K562 (cell line): ENCODE results near the gene SUPT20H. TPM values are rescaled to one million over a fixed set of nuclear protein-coding genes. Genes with fewer than 3 reads are reported as not detected.

Experiments used
- ATAC-seq: fragments of 200-7000 bp; cut with Tn5 transposase; 3 replicates; pipeline ENCODE4 v1.9.1; 2020; ENCODE audit warnings: moderate library complexity
- BruUV-seq: library from RNA; stranded (reverse); fragments of 400-500 nt; replicated peaks from 2 replicates; lab custom pipeline; 2021; lab: Mats Ljungman, UMichigan
- CTCF ChIA-PET: fragments of 300-600 bp; formaldehyde crosslinking; extraction: SDS; loops from one replicate; lab custom pipeline; 2021; ENCODE audit warnings: low intra/inter-chr PET ratio; lab: Yijun Ruan, JAX
- POLR2A ChIA-PET: fragments of 300-600, 350-650 bp; sonication (Branson Sonifier 250); formaldehyde crosslinking; extraction: SDS; loops from one replicate; lab custom pipeline; 2021; ENCODE audit warnings: antibody characterized with exemption, inconsistent platforms; lab: Yijun Ruan, JAX
- DNase-seq, 4 experiments: peaks; one replicate each; pipeline versions ENCODE4 v3.0.0 to v3.0.0-alpha.2; 2011 to 2018; ENCODE audit warnings: low spot score in 3 of 4, mixed read lengths in 3 of 4; ENCODE audit errors: extremely low read depth in 1 of 4
- FAIRE-seq: peaks from 2 replicates; lab custom pipeline; 2011; peaks lifted over from hg19 to GRCh38; lab: Jason Lieb, UNC
- H2AFZ ChIP-seq: 2 replicates; pipeline ENCODE4 v1.6.0; 2011; ENCODE audit warnings: low read depth, low read length, control low read depth, inconsistent platforms
- H3K27ac ChIP-seq: fragments of 200-600 bp; 3 replicates; pipeline ENCODE4 v1.8.0; 2011; ENCODE audit warnings: low read depth, mild to moderate bottlenecking, control low read depth, inconsistent platforms, low read length, moderate library complexity, mixed read lengths; ENCODE audit errors: extremely low read depth
- H3K27me3 ChIP-seq, 2 experiments: fragments of 300-600 bp in 1 of 2; 2 replicates in 1 of 2; 3 replicates in 1 of 2; pipeline versions ENCODE4 v1.6.0 to v1.8.0; 2011; ENCODE audit warnings: inconsistent platforms in 2 of 2, low read length in 2 of 2, mild to moderate bottlenecking in 1 of 2, mixed read lengths in 1 of 2, moderate library complexity in 1 of 2; ENCODE audit not compliant: control insufficient read depth in 2 of 2, insufficient read depth in 2 of 2
- H3K36me3 ChIP-seq: fragments of 300-600 bp; 3 replicates; pipeline ENCODE4 v1.8.0; 2011; ENCODE audit warnings: mild to moderate bottlenecking, low read length, inconsistent platforms; ENCODE audit not compliant: control insufficient read depth, insufficient read depth
- H3K4me1 ChIP-seq, 2 experiments: fragments of 200-600 bp in 1 of 2; replicated peaks in 1 of 2; 2 replicates in 1 of 2; 3 replicates in 1 of 2; pipeline versions ENCODE4 v1.5.1 to v1.8.0; 2011; ENCODE audit warnings: inconsistent platforms in 2 of 2, low read length in 2 of 2, mild to moderate bottlenecking in 1 of 2, mixed read lengths in 1 of 2, moderate library complexity in 1 of 2; ENCODE audit not compliant: control insufficient read depth in 2 of 2, insufficient read depth in 2 of 2
- H3K4me2 ChIP-seq: 2 replicates; pipeline ENCODE4 v1.6.1; 2011; ENCODE audit warnings: low read length, control low read depth, inconsistent platforms, mixed read lengths; ENCODE audit not compliant: insufficient read depth
- H3K4me3 ChIP-seq: fragments of 200-600 bp; sonication (generic), shearing (Covaris generic); 2 replicates; pipeline ENCODE4 v1.5.1; 2016; ENCODE audit warnings: control low read depth, inconsistent platforms
- H3K79me2 ChIP-seq: fragments of 200-600 bp; 3 replicates; pipeline ENCODE4 v1.8.0; 2011; ENCODE audit warnings: low read length, inconsistent platforms; ENCODE audit not compliant: control insufficient read depth, insufficient read depth
- H3K9ac ChIP-seq, 2 experiments: 2 replicates each; pipeline versions ENCODE4 v1.6.0 to v1.6.1; 2011; ENCODE audit warnings: low read depth in 2 of 2, low read length in 2 of 2, control low read depth in 1 of 2, inconsistent platforms in 1 of 2, mild to moderate bottlenecking in 1 of 2, mixed read lengths in 1 of 2; ENCODE audit not compliant: insufficient read depth in 1 of 2
- H3K9me1 ChIP-seq: one replicate; pipeline ENCODE4 v1.6.0; 2011; ENCODE audit warnings: inconsistent platforms, mild to moderate bottlenecking, low read length, moderate library complexity; ENCODE audit not compliant: control insufficient read depth, insufficient read depth
- H3K9me3 ChIP-seq: replicated peaks from 2 replicates; pipeline ENCODE4 v1.5.1; 2011; ENCODE audit warnings: low read depth, low read length, inconsistent platforms; ENCODE audit not compliant: control insufficient read depth, insufficient read depth
- H4K20me1 ChIP-seq: replicated peaks from 2 replicates; pipeline ENCODE4 v1.6.1; 2011; ENCODE audit warnings: low read length, inconsistent platforms, mixed read lengths; ENCODE audit not compliant: control insufficient read depth, insufficient read depth
- ARNT ChIP-seq, 2 experiments: fragments of 450-650 bp; IDR thresholded peaks; 2 replicates each; pipeline ENCODE4 v1.6.1; 2016; ENCODE audit warnings: mild to moderate bottlenecking in 1 of 2
- EHMT2 ChIP-seq: fragments of 450-650 bp; IDR thresholded peaks from 2 replicates; pipeline ENCODE4 v1.6.1; 2018; ENCODE audit warnings: antibody characterized with exemption
- KDM5B ChIP-seq: fragments of 200-600 bp; sonication (generic); IDR thresholded peaks from 2 replicates; pipeline ENCODE4 v1.6.1; 2012; ENCODE audit warnings: low read depth, mild to moderate bottlenecking, moderate library complexity, low read length, control low read depth, inconsistent platforms; ENCODE audit not compliant: insufficient replicate concordance
- LCOR ChIP-seq: sonication (generic); formaldehyde crosslinking; IDR thresholded peaks from 2 replicates; pipeline ENCODE4 v1.8.0; 2022; ENCODE audit warnings: mild to moderate bottlenecking, missing genetic modification reagents
- NFXL1 ChIP-seq: fragments of 450-650 bp; formaldehyde crosslinking; IDR thresholded peaks from 2 replicates; pipeline ENCODE4 v1.4.0; 2021; ENCODE audit warnings: mild to moderate bottlenecking
- PATZ1 ChIP-seq: fragments of 250-450 bp; sonication (Bioruptor Pico); IDR thresholded peaks from 2 replicates; pipeline ENCODE4 v1.5.0; 2020; ENCODE audit warnings: mild to moderate bottlenecking, borderline replicate concordance
- PKNOX1 ChIP-seq: fragments of 450-650 bp; IDR thresholded peaks from 2 replicates; pipeline ENCODE4 v1.6.1; 2016
- POLR3G ChIP-seq: IDR thresholded peaks from 2 replicates; pipeline ENCODE4 v1.6.1; 2011; ENCODE audit not compliant: insufficient read length, insufficient replicate concordance; ENCODE audit errors: extremely low read depth
- PRMT5 ChIP-seq: sonication (generic); formaldehyde crosslinking; IDR thresholded peaks from 2 replicates; pipeline ENCODE4 v1.5.0; 2020; ENCODE audit warnings: missing genetic modification reagents
- RHOXF2B ChIP-seq: fragments of 250-450 bp; sonication (Bioruptor Pico); conservative IDR thresholded peaks from 2 replicates; pipeline ENCODE4 v1.5.1; 2021
- TAF9B ChIP-seq: fragments of 450-650 bp; IDR thresholded peaks from 2 replicates; pipeline ENCODE4 v1.6.1; 2018; ENCODE audit warnings: mild to moderate bottlenecking; ENCODE audit not compliant: partially characterized antibody
- U2AF2 ChIP-seq: fragments of 200-400 bp; formaldehyde crosslinking; optimal IDR thresholded peaks from 2 replicates; pipeline ENCODE3; 2017; ENCODE audit warnings: low read depth, mild to moderate bottlenecking, low read length
- UBTF ChIP-seq, 2 experiments: IDR thresholded peaks; 2 replicates each; pipeline ENCODE4 v1.6.1; 2012; ENCODE audit warnings: improper control_type of control experiment in 2 of 2, low read depth in 2 of 2, low read length in 2 of 2, borderline replicate concordance in 1 of 2
- ZBED1 ChIP-seq: IDR thresholded peaks from 2 replicates; pipeline ENCODE4 v1.6.1; 2014
- ZFPM2 ChIP-seq: fragments of 250-450 bp; sonication (Bioruptor Pico); IDR thresholded peaks from 2 replicates; pipeline ENCODE4 v1.5.1; 2022; ENCODE audit warnings: mild to moderate bottlenecking
- ZKSCAN8 ChIP-seq: fragments of 200-800 bp; sonication (Bioruptor generic); IDR thresholded peaks from 2 replicates; pipeline ENCODE4 v1.6.1; 2016; ENCODE audit warnings: missing genetic modification characterization, missing compliant biosample characterization
- ZNF134 ChIP-seq: fragments of 250-450 bp; sonication (Bioruptor Pico); conservative IDR thresholded peaks from 2 replicates; pipeline ENCODE4 v1.4.0; 2020
- ZNF280B ChIP-seq: fragments of 250-450 bp; sonication (Bioruptor Pico); IDR thresholded peaks from 2 replicates; pipeline ENCODE4 v1.5.1; 2021; ENCODE audit warnings: mild to moderate bottlenecking
- WGBS: fragments of 100-300 bp; shearing (Covaris generic); methylation state at CpG from one replicate; pipeline ENCODE4 v1.1.6; 2016; ENCODE audit warnings: low coverage, mixed read lengths; ENCODE audit not compliant: insufficient coverage; ENCODE audit errors: missing lambda C conversion rate; 5-methylcytosine and 5-hydroxymethylcytosine counted together
- in situ Hi-C: fragments of 300-500 bp; cut with MboI; formaldehyde crosslinking; loops from 4 replicates; pipeline ENCODE4 v1.15.0; 2018; ENCODE audit warnings: inconsistent platforms, mixed read lengths
- intact Hi-C: fragments of 100-400 bp; cut with micrococcal nuclease; formaldehyde crosslinking; loops from 2 replicates; pipeline ENCODE4 v1.14.2; 2022
- polyA plus RNA-seq, 8 experiments: library from polyadenylated mRNA; depleted of rRNA in 4 of 8; stranded (reverse) in 5 of 8; unstranded in 3 of 8; fragments of >200 nt; fragmentation: Nextera tagmentation in 2 of 8; fragmentation: Illumina TruSeq in 1 of 8; extraction: Ambion mirVana in 2 of 8; extraction: Trizol in 1 of 8; gene quantifications; 2 replicates each; pipeline versions ENCODE4 v1.2.1 to v1.2.3, GENCODE V29; 2011 to 2014; ENCODE audit warnings: inconsistent platforms in 1 of 8, missing spikeins in 1 of 8
- total RNA-seq, 7 experiments: library from RNA; depleted of rRNA in 6 of 7; stranded (reverse); fragments of >200 nt in 6 of 7; fragmentation: Illumina TruSeq in 2 of 7; extraction: Trizol in 2 of 7; gene quantifications; 2 replicates each; pipeline versions ENCODE4 v1.2.1 to v1.2.3, GENCODE V29; 2011 to 2021; ENCODE audit warnings: low replicate concordance in 1 of 7

The SUPT20H gene
- total and polyA plus RNA-seq, 9 of the 15 experiments (the other 6 are each of a cell fraction or from before 2014, with no cell fraction given) = 11.4 to 71.8 (median 31.7) TPM

- no peak overlapping the region for H2AFZ ChIP-seq
- WGBS = 100% methylated on average over 4 of the region's 4 CpGs
- no peak overlapping the region for H3K4me2 ChIP-seq
- POLR2A ChIA-PET = no interaction called here
- H3K27me3 ChIP-seq = no peaks in the 10 kb centered on the region
- no peak overlapping the region for H3K27ac ChIP-seq
- BruUV-seq = no TSS peak
- peaks cover 93% of the 10 kb centered on the region for H3K36me3 ChIP-seq
- no peak for FAIRE-seq
- CTCF ChIA-PET = interaction anchor here (0.6 kb wide), 1 partner anchor 647 kb away, joined by 3 read pairs; no protein-coding TSS in a partner anchor
- peaks cover 25% of the 10 kb centered on the region for H3K79me2 ChIP-seq
- DNase-seq = no peak
- H4K20me1 ChIP-seq = no peaks in the 10 kb centered on the region; the same call in 1 of the 2 replicates
- H3K9me1 ChIP-seq = no peaks in the 10 kb centered on the region
- intact Hi-C loops (no loop called here), in situ Hi-C loops (no loop called here)
- H3K4me1 ChIP-seq = no peaks in the 10 kb centered on the region
- H3K9ac ChIP-seq = no peak overlapping the region
- H3K9me3 ChIP-seq = no peaks in the 10 kb centered on the region
- H3K4me3 ChIP-seq = no peak overlapping the region
- ATAC-seq = no peak
- no peak for TF ChIP-seq ARNT (IDR thresholded peaks at IDR 0.05)
- TF ChIP-seq PATZ1 = no peak
- no peak for TF ChIP-seq TAF9B
- no peak for TF ChIP-seq PRMT5 (CRISPR knock-in tag)
- TF ChIP-seq POLR3G = no peak
- no peak for TF ChIP-seq ZBED1
- no peak for TF ChIP-seq U2AF2
- no peak for TF ChIP-seq UBTF (IDR thresholded peaks at IDR 0.05; ENCODE audit: borderline replicate concordance in 1 of 2, low read depth in 2 of 2, low read length in 2 of 2)
- no peak for TF ChIP-seq NFXL1
- no peak for TF ChIP-seq ZNF280B
- TF ChIP-seq LCOR (CRISPR knock-in tag) = no peak
- TF ChIP-seq EHMT2 = no peak
- no peak for TF ChIP-seq ZFPM2
- TF ChIP-seq KDM5B = no peak
- TF ChIP-seq RHOXF2B (CRISPR knock-in tag) = no peak
- TF ChIP-seq ZKSCAN8 (CRISPR knock-in tag) = no peak
- no peak for TF ChIP-seq ZNF134
- TF ChIP-seq PKNOX1 = no peak
These were observed 67.1 kb downstream of the SUPT20H start for GRCh38 chr13:36992362-36992761.
